ENCODE results near the gene RBM28. TPM values are rescaled to one million over a fixed set of nuclear protein-coding genes. Genes with fewer than 3 reads are reported as not detected.

Gene RBM28
- total RNA-seq, 1 donor from 2014 or later = 45.9 TPM

DNA sequence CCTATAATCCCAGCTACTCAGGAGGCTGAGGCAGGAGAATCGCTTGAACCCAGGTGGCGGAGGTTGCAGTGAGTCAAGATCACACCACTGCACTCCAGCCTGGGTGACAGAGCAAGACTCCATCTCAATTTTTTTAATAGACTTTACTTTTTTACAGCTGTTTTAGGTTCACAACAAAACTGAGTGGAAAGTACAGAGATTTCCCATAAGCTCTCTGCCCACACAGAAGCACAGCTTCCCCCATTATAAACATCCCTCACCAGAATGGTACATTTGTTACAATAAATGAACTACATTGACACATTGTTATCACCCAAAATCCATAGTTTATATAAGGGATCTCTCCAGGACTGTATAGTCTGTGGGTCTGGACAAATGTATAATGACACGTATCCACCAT lies 32.4 kb upstream of the RBM28 start:
- intact Hi-C loops (cut with micrococcal nuclease) = no loop called here

DNA sequence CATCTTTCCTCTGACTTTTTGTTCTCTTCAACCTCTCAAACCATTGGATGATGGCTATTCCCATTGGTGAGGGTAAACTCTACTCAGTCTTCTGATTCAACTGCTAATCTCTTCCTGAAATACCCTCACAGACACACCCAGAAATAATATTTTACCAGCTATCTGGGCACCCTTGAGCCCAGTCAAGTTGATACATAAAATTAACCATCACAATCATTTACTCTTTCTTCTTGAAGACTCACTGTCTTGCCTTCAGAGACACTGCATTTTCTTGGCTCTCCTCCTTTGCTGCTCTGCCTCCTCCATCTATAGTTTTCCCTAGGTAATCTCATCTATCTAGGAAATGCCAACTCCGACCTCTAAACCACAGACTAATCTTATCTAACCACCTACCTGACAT lies 30.3 kb upstream of the RBM28 start:
- intact Hi-C loops (cut with micrococcal nuclease) = no loop called here

DNA sequence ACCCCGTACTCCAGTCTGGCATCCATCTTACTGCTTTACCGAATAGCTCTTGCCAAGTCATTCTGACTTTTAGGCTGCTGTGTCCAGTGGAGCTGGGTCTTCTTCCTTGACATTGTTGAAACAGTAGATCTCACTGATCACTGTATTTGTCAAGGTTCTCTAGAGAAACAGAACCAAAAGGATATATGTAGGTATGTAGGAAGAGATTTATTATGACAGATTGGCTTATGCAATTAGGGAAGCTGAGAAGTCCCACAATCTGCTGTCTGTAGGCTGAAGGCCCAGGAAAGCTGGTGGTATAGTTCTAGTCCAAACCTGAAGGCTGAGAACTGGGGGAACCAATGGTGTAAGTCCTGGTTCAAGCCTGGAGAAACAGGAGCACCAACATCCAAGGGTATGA lies 29.9 kb upstream of the RBM28 start:
- intact Hi-C loops (cut with micrococcal nuclease) = no loop called here

DNA sequence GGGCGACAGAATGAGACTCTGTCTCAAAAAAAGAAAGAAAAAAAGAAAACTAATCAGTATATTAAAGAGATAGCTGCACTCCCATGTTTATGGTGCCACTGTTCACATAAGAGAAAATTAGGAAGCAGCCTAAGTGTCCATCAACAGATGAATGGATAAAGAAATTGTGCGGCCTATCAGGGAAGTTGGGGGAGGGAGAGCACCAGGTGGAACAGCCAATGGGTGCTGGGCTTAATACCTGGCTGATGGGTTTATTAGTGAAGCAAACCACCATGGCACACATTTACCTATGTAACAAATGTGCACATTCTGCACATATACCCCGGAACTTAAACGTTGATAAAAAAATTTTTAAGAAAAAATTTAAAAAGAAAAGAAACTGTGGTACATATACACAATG lies 26.8 kb upstream of the RBM28 start:
- intact Hi-C loops (cut with micrococcal nuclease) = no loop called here

DNA sequence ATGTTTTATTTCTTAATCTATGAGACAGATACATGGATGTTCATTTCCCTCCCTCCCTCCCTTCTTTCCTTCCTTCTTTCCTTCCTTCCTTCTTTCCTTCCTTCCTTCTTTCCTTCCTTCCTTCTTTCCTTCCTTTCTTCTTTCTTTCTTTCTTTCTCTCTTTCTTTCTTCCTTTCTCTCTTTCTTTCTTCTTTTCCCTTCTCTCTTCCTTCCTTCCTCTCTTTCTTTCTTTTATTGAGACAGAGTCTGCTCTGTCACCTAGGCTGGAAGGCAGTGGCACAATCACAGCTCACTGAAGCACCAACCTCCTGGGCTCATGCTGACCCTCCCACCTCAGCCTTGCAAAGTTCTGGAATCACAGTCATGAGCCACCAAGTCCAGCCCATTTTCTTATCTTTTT lies 23.3 kb upstream of the RBM28 start:
- intact Hi-C loops (cut with micrococcal nuclease) = no loop called here

DNA sequence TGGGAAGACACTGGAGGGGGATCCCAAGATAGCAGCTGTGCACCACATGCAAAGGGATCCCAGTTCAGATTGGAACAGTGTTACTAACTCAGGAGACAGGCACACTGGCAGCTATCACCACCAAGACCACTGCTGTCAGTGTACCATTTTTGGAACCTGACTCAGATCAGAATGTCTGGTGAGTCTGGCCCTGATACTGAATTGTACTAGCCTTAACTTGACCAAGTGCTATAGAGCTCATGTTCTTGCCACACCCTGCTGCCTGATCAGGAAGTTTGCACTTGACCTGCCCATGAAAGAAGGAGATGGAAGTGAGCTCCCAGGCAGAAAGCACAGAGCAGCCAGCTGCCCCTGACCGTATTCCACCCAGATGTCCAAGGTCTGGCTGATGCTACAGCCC lies 22.6 kb upstream of the RBM28 start:
- intact Hi-C loops (cut with micrococcal nuclease) = no loop called here

DNA sequence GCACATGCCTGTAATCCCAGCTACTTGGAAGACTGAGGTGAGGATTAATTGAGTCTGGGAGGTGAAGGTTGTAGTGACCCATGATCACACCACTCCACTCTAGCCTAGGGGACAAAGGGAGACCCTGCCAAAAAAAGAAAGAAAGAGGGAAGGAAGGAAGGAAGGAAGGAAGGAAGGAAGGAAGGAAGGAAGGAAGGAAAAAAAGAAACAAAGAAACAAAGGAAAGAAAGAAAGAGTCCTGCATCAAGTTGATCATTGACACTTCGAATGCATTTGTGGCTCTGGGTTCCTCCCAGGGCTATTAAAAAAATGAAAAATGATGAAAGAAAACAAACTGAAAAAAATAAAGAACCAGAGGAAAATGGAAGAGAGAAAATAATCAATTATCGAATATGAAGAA lies 21.7 kb upstream of the RBM28 start:
- intact Hi-C loops (cut with micrococcal nuclease) = no loop called here

DNA sequence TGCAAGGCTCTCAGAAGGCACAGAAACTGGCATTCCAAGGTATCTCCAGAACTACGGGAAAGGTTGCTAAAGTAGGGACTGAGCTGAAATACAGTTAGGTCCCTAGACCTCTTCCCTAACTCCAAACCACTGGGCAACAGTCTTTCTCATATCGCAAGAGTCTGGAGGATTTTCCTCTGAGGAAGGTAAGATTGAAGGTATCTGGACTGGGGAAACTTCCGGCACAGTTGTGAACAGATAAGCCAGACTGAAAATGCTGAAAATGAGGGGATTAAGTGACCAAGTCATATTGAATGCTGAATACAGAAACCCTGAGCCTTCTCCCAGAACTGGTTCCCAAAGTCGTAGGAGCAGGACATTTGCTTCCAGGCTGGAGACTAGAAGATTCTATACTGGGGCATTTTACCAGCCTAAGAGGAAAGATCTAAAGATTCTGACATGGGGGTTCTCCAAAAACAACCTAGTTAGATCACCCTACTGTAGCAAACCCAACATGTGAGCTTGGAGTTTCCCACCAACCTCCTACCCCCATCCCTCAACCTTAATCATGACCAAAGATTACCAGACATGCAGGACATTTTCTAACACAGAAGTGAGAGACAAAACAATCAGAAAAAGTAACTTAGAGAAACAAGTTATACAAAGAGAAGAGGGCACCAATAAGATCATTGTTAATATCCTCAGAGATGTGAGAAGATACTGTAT lies 20.6 kb upstream of the RBM28 start:
- intact Hi-C loops (cut with micrococcal nuclease) = no loop called here

DNA sequence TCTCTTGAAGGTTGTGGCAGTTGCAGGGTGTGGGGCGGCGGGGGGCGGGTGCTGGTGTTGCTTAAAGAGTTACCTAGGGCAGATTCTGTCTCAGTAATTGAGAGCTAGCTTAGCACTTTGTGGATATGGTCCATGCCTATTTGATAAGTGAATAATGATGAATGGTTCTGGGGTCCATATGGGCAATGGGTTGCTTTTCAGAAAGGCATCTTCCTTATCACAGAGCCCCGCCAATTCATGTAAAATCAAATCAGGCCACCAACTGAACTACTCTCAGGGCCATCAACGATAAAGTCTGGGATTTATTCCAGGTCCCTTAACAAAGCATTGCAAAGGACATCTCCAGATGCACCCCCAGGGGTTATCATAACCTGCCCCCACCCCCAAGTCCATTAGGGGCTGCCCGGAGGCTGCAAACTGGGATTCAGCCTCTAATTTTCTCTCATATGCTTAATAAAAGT lies 19.6 kb upstream of the RBM28 start:
- intact Hi-C loops (cut with micrococcal nuclease) = no loop called here

DNA sequence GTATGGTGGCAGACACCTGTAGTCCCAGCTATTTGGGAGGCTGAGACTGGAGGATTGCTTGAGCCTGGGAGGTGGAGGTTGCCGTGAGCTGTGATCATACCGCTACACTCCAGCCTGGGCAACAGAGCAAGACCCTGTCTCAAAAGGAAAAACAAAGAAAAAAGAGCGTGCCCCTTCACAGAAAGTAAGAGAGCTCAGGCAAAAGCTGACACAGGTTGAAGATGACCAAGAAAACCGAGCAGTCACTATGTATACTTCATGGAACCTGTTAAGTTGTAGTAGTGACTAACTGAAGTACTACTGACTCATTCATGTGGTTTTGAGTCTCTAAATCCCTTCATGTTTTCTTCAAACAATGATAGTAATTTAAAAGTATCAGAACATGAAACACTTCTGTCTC lies 19.0 kb upstream of the RBM28 start:
- intact Hi-C loops (cut with micrococcal nuclease) = no loop called here

DNA sequence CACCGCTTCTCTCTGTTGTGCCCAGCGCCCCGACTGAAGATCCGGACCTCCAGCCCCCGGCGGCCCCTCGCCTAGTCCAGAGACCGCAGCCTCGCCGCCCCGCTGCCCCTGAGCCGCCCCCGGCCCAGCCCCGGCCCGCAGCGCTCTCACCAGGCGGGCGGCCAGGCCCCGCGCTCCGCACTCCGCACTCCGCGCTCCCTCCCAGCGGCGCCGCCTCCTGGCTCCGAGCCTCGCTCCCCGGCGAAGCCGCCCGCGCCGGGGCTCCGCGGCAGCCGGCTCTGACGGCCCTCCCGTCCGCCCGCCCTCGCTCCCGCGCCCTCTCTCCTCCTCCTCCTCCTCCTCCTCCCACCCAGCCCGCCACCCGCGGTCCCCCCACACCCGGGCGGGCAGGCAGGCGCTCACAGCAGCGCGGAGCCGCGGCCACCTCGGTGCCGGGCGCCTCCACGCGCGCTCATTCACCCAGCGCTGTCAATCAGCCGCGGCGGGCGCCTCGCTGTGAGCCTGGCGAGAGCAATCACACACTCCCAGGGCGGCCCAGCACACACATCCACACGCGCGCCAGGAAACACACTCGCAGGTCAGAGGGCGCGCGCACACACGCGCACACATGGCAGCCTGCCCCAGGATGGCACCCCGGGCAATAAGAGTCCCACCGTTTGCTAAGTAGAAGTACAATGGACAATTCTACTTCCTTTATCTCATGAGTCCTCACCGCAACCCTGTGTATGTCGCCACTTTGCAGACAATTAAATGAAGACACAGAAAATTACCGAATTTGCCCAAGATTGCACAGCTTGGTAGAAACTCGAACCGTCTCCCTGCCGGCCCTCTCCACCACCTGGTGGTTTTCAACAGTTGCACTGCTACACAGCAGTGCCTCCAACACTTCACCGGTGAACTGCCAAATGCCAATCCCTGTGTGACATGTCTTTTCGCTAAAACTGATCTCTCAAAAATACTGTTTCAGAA lies 18.0 kb upstream of the RBM28 start, which contains the start of gene PRRT4:
TSS of gene PRRT4 (minus strand) at position 280 of the 969 bp plus-strand sequence.
- intact Hi-C loops (cut with micrococcal nuclease) = no loop called here

DNA sequence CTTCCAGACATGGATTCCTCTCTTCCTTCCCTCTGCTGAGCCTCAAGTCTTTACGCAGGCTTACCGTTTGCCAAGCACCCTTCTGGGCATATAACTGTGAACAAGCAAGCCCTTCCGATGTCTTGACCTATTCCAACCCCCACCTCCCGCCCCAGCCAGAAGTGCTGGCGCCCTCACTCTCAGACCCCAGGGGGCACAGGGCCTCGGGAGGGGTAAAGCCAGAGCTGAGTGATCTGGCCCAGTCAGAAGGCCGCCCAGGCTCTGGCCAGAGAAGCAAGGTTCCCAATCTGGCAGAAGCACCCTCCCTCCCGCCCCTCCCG lies 16.6 kb upstream of the RBM28 start:
- intact Hi-C loops (cut with micrococcal nuclease) = no loop called here

DNA sequence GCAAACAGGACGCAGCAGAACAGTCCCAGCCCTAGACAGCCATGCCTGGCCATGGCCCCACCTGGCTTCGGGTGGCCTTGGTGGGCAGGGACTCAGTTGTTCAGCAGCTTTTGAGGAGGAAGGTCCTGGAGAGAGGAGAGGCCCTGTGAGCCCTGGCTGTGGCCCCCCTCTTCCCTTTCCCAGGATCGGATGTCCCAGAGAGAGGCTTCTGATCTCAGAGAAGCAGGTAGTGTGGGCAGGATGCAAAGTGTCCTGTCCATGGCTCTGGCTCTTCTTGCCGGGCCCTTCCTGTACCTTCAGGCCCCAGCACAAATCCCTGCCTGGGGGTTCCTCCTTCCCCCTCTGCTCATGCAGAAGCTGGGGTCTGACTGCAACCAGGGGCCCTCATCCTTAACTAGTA lies 16.2 kb upstream of the RBM28 start:
- intact Hi-C loops (cut with micrococcal nuclease) = no loop called here

DNA sequence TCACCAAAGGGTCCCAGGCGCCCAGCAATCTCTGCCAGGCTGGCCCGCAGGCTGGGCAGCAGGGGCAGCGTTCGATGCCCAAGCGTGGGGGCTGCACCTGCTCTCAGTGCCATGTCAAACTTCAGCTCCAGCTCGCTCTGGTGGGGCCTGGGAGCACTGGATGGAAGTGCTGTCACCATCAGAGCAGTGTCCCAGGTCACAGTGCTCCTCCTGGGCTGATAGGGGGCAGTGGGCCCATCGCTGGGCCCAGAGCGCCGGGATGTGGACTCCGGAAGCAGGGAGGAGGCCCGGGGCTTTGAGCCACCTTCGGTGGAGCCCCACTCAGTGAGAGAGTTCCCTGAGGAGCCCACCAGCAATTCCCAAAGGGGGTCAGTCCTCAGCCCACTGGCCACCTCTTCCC lies 15.6 kb upstream of the RBM28 start:
- intact Hi-C loops (cut with micrococcal nuclease) = no loop called here

DNA sequence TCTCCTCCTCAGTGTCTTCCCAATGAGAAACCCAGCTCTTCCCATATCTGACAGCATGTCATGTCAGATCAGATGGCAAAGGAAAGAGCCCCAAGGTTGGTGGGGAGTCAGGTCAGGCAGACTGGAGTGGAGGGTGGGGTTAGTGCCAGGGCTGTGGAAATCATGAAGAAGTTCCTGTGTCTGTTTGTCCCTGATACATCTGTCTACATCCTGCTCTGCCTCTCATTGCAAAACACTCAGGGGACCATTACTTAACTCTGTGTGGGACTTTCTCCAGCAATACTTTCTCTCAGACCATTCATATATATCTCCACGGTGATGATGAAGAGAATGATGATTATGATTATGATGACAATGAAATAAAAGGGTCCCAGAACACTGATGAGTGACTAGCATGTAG lies 14.5 kb upstream of the RBM28 start:
- intact Hi-C loops (cut with micrococcal nuclease) = no loop called here

DNA sequence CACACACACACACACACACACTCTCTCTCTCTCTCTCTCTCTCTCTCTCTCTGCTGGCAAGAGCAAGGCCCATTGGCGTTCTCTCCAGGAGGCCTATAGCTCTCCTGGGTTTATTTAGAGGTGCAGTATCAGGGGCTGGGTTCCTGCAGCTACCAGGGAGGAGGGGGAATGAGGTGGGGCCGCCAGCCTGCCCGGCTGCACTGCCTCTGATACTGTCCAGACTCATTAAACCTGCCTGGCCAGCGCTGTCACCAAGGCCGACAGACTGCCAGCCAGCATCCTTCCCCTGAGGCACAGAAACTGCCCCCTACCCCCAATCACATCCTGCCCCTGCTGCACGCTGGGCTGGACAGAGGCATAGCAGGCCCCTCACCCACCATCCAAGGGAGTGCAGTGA lies 13.5 kb upstream of the RBM28 start:
- intact Hi-C loops (cut with micrococcal nuclease) = no loop called here

DNA sequence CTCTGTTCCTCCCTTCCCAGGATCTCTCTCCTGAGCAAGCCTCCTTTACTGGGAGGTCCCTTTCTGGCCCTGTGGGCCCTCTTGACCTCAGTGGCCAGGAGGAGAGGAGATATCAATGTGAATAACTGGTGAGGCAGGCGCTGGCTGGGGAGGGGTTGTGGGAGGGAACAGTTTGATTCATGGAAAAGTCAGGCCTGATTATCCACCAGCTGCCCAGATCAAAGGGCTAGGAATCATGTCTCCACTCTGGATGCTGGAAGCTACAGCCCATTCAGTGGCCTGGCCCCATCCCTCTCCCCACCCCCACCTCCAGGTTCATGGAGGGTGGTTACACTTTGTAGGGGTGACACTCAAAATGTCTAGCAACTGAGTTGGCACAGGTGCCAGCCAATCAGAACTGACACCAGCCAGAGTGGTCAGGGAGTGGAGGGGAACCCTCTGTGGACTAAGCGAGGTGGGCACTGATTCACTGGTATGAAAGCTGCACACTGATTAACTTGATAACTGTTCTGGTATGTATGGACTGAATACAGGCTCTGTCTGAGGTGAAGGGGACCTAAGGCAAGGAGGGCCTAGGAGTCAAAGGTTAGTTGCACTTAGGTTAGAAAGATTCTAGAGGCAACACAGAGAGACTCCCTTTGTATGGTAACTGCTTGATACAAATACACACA lies 13.0 kb upstream of the RBM28 start:
- intact Hi-C loops (cut with micrococcal nuclease) = no loop called here

DNA sequence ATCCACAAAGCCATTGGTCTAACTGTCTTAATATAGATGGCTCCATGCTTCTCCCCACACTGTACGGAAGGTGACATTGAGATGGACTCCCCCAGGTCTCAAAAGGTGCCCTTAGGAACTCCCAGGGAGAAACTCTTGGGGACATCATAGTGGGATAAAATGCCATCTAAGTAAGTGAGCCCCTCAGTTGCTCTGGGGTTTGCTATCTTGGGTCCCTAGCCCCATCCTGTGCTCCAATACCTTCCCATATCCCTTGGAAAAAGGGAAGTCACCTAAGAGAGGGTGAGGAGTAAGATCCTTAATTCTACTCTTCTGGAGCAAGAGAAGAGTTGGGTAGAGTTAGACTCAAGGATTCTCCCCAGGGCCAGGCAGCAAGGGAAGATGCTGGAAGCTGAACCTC lies 9.9 kb upstream of the RBM28 start:
- intact Hi-C loops (cut with micrococcal nuclease) = no loop called here

DNA sequence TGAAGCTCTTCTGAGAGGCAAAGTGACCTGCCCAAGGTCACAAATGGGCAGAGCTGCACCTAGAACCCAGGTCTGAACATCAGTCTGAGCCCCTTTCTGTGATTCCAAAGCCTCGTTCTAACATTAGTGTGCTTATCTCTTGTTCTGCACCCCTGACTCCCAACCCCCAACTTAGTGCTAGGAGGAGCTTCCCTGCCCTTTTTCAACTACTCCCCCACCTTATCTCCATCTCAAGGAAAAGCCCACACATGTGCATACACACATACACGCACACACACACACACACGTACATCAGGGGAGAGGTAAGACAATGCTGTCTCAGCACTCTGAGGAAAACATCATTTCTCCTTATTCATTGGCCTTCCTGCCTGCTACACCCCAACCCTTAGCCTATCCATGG lies 9.5 kb upstream of the RBM28 start:
- intact Hi-C loops (cut with micrococcal nuclease) = no loop called here

DNA sequence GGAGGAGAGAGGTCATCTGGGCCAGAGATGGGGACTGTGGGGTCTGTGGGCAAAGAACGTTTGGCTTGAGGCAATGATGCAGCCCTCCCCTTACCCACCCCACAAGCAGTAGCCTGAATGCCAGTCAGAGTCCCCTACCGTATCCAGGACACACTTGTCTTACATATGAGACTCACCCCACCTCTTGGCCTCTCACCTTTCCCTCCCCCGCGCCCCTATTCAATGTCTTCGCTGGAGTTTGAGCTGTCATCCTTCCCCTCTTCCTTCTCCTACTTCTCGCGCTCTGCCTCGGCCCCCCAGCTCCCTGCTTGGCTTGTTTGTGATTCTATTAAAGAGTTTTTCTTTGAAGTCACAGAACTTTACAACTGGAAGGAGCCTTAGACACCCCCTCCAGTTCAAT lies 8.9 kb upstream of the RBM28 start:
- intact Hi-C loops (cut with micrococcal nuclease) = no loop called here

DNA sequence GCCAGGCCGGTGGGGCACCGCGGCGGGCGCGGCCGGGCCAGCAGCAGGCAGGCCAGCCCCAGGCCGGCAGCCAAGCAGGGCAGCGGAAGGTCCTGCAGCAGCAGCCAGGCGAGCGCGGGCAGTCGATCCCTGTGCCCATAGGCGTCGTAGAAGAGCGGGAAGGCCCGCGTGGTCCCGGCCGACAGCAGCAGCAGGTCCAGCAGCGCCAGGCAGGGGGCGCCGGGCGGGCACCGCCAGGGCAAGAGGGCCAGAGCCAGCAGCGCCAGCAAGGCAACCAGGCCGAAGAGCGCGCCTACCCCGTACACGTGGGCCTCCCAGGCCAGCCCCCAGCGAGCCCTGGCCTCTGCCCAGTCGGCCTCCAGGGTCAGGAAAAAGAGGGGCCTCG lies 8.4 kb upstream of the RBM28 start:
- intact Hi-C loops (cut with micrococcal nuclease) = no loop called here

Data from T-helper 2 cell treated with Interferon-gamma antibody and Interleukin-4, amounts not matched to agents 100 ng/mL and 5 ng/mL, for 36 hours (primary cell).